GM18951 (cell line): Measurements from ENCODE around the gene NCOA3.

Experiments
- POLR2A ChIP-seq: IDR thresholded peaks from 4 replicates; pipeline ENCODE4 v1.6.1; 2011; ENCODE audit warnings: mild to moderate bottlenecking; ENCODE audit not compliant: insufficient read length, insufficient read depth; ENCODE audit errors: extremely low read depth
- in situ Hi-C: fragments of 300-500 bp; cut with MboI; formaldehyde crosslinking; loops from one replicate; pipeline ENCODE4 v1.12.0; 2022; ENCODE audit warnings: low sequenced_read_pairs, mixed read lengths, inconsistent platforms; ENCODE audit not compliant: unreplicated experiment

The NCOA3 gene

GRCh38 chr20:47623206-47623605 is 121.5 kb downstream of the NCOA3 start:
- TF ChIP-seq POLR2A, result no peak
- in situ Hi-C loops, result no loop called here

GRCh38 chr20:47627540-47627939 is 125.9 kb downstream of the NCOA3 start:
- in situ Hi-C loops, result loop anchor here (25.0 kb wide), 1 partner anchor 365 kb away; no protein-coding TSS in a partner anchor
- TF ChIP-seq POLR2A, result no peak

DNA sequence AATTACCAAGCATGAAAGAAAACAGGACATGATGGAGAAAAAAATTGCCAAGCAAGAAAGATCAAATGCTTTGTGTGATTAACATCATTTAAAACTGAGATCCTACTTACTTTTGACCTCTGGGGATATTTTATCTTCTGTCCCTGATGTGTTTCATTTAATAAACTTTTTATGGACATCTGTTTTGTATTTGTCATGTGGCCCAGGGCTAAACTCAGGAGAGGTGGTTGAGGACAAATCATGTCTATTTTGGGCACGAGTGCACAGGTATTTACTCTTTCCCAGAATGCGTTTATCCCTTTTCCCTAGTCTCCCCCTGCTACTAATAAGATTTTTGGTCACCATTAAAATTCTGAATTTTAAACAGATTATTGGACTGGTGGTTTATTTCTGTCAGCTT is 128.2 kb downstream of the NCOA3 start:
- in situ Hi-C loops, result loop anchor here (25.0 kb wide), 1 partner anchor 368 kb away; no protein-coding TSS in a partner anchor
- TF ChIP-seq POLR2A, result no peak

GRCh38 chr20:47631078-47631477 is 129.4 kb downstream of the NCOA3 start:
- in situ Hi-C loops, result loop anchor here (25.0 kb wide), 1 partner anchor 369 kb away; no protein-coding TSS in a partner anchor

GRCh38 chr20:47635256-47635655 is 133.6 kb downstream of the NCOA3 start:
- no peak for TF ChIP-seq POLR2A
- in situ Hi-C loops, result loop anchor here (25.0 kb wide), 1 partner anchor 373 kb away; no protein-coding TSS in a partner anchor

More at GRCh38 chr20:47631078-47631477, 129.4 kb downstream of the NCOA3 start:
- TF ChIP-seq POLR2A, result no peak

- in situ Hi-C loops, result loop anchor here (25.0 kb wide), 1 partner anchor 377 kb away; no protein-coding TSS in a partner anchor
- no peak for TF ChIP-seq POLR2A
These were observed 137.2 kb downstream of the NCOA3 start for GRCh38 chr20:47638851-47639250.

DNA sequence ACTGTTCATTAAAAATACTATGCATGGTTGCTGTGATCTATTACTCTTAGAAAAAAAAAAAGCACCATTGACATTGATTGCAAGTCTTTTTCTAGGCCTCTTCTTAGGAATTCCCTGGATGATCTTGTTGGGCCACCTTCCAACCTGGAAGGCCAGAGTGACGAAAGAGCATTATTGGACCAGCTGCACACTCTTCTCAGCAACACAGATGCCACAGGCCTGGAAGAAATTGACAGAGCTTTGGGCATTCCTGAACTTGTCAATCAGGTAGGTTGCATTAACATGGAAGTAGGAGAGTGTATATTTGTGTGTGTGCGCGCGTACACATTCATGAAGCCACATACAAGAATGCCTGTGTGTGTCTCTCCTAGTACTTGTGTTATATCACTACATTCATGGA is 140.4 kb downstream of the NCOA3 start:
- in situ Hi-C loops, result loop anchor here (25.0 kb wide), 1 partner anchor 380 kb away; no protein-coding TSS in a partner anchor
- TF ChIP-seq POLR2A, result no peak

DNA sequence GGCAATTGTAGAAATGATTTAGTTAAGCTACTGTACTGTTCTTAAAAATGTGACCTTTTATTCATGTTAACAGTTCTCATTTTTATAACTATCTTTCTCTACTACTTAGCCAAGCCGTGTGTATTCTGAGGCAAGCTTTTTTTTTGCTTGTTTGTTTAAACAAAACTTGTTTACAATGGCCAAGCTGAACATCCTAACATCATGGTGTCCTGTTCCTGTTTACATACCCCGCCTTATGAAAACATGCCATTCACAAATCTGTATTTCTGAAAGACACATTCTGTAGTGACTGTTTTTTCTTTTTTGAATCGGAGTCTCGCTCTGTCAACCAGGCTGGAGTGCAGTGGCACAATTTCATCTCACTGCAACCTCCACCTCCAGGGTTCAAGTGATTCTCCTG is 140.9 kb downstream of the NCOA3 start:
- in situ Hi-C loops, result loop anchor here (25.0 kb wide), 1 partner anchor 380 kb away; no protein-coding TSS in a partner anchor
- TF ChIP-seq POLR2A, result no peak

DNA sequence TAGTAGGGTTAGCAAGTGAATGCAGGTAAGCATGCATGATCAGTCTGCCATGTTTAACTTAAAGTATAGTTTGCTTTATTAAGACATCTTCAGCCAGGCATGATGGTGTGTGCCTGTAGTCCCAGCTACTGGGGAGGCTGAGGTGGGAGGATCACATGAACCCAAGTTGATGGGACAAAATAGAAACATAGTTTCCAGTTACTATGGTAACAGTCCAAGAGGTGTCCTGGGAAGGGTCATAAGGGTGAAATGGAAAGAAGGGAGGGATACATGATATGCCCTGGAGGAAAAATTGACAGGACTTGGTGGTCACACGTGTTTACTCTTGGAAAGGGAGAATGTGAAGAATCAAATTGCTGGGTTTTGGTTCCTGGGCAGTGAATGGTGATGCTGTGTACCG is 143.9 kb downstream of the NCOA3 start:
- in situ Hi-C loops, result loop anchor here (25.0 kb wide), 1 partner anchor 383 kb away; no protein-coding TSS in a partner anchor
- TF ChIP-seq POLR2A, result no peak

DNA sequence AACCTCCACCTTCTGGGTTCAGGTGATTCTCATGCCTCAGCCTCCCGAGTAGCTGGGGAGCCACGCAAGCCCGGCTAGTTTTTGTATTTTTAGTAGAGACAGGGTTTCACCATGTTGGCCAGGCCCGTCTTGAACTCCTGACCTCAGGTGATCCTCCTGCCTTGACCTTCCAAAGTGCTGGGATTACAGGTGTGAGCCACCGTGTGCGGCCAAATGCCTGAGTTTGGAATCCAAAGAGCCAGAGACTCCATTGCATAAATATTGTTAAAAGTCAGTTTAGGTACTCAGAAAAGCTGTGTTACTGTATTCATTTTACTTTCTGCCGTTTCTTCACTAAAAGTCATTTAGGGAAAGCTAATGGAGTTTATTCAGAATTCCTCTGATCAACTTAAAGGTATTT is 146.3 kb downstream of the NCOA3 start:
- in situ Hi-C loops, result loop anchor here (25.0 kb wide), 1 partner anchor 386 kb away; no protein-coding TSS in a partner anchor
- no peak for TF ChIP-seq POLR2A

GRCh38 chr20:47648943-47649342 is 147.3 kb downstream of the NCOA3 start:
- TF ChIP-seq POLR2A, result no peak
- in situ Hi-C loops, result loop anchor here (25.0 kb wide), 1 partner anchor 387 kb away; no protein-coding TSS in a partner anchor

- no peak for TF ChIP-seq POLR2A
- in situ Hi-C loops, result no loop called here
These were observed 150.6 kb downstream of the NCOA3 start for GRCh38 chr20:47652301-47652700.

DNA sequence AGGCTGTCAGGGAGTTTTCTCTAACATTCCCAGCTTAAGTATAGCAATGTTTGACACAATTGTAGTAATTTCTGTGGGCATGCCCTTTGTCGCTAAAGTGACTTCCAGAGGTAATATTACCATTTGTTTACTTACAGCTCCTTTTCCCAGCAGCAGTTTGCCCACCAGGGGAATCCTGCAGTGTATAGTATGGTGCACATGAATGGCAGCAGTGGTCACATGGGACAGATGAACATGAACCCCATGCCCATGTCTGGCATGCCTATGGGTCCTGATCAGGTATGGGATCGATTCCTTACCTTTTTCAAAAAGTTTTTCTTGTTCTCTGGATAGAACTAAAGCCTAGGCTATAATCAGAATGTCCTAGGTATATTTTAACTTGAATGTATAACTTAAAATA is 151.1 kb downstream of the NCOA3 start:
- in situ Hi-C loops, result no loop called here
- no peak for TF ChIP-seq POLR2A

- in situ Hi-C loops, result no loop called here
- TF ChIP-seq POLR2A, result no peak
These were observed 152.2 kb downstream of the NCOA3 start for GRCh38 chr20:47653869-47654268.
